ENCODE measurements around the gene AKAP10. TPM values are rescaled to one million over a fixed set of nuclear protein-coding genes. Genes with fewer than 3 reads are reported as not detected.
"Not testable (repeated sequence)": the region's sequence is repeated elsewhere in the genome, so short reads cannot be mapped to it uniquely, and the experiment has no call there.

The AKAP10 gene
- total and polyA plus RNA-seq, 7 donors: 4.2 to 16.8 (median 11.1) TPM

DNA sequence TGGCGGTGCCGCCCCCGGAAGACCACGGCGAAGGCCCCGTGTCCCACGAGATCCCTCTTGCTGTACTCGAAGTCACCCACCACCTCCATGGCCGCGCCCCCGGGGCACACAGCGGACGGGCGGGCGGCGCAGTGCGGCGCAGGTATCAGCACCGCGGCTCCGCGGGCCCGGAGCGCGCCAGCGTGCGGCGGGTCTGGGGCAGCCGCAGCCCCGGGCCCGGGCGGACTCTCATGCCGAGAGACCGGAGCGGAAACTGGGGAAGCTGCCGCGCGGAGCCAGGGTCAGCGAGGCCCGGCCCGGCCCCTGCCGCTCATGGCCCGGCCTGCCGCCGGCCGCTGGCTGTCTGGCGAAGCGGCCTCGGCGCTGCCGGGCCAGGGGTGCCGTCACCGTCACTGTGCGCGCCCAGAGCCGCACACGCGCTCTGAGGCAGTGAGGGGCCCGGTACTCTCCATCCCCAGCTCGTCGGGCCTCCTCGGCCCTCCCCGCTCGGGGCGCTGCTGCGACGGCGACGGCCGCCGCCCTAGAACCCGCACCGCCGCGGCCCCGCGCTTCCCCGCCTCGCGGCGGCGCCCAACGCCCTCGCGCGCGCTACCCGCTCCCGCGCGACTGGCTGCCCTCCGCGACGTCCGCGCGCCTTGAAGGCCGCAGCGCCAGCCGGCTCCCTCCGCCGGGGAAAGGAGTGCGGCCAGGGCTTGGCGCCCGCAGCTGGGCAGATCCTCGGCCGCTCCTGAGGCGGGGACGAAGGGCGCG is 110.1 kb downstream of the AKAP10 start, which contains the start of gene ULK2:
ULK2 (minus strand) TSS at position 608 of the 750 bp plus-strand sequence; CDS start at position 89, 519 bp downstream.
- Histone ChIP-seq H3K36me3 (ENCODE audit: insufficient read depth in 1 of 2, low read depth in 1 of 2) (peaks cover 0 to 17% of the 10 kb centered on the region in 2 donors), H3K4me3 (peak within 1 kb of the TSS; percentile 83), H3K9me3 (no peaks in the 10 kb centered on the region), H3K4me1 (peaks cover 4% of the 10 kb centered on the region), H3K27me3 (ENCODE audit: insufficient read depth in 3 of 3, low read length in 2 of 3) (no peaks in the 10 kb centered on the region), H3K27ac (peak within 1 kb of the TSS; percentile 75)
- no peak for TF ChIP-seq CTCF (IDR thresholded peaks at IDR 0.05)
- DNase-seq (peak; percentile 73 to 79), ATAC-seq (peak; percentile 75 to 88 (median 82))
- 0 to 1% (median 1%) methylated on average over 65 to 111 of the region's 111 CpGs for WGBS, 3 donors
- intact Hi-C loops (cut with DNase I): no loop called here

DNA sequence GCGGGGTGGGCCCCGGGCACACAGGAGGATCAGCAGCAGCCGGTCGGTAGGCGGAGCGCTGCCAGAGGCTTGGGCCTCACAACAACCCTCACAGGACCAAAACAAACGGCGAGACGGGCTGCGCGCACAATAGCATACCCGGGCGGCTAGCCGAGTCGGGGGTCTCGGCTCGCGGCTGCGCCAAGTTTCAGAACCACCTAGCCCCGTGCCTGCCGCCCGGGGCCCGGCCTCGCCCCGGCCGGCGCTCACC is 110.6 kb downstream of the AKAP10 start:
- TF ChIP-seq CTCF (IDR thresholded peaks at IDR 0.05): no peak
- 0 to 1% (median 0%) methylated on average over 12 to 27 of the region's 27 CpGs for WGBS, 3 donors
- Histone ChIP-seq H3K27ac (peak overlapping the region; percentile 75), H3K4me1 (peaks cover 4% of the 10 kb centered on the region), H3K27me3 (ENCODE audit: insufficient read depth in 3 of 3, low read length in 2 of 3) (no peaks in the 10 kb centered on the region), H3K9me3 (no peaks in the 10 kb centered on the region), H3K36me3 (ENCODE audit: insufficient read depth in 1 of 2, low read depth in 1 of 2) (peaks cover 0 to 22% of the 10 kb centered on the region in 2 donors), H3K4me3 (peak overlapping the region; percentile 83)
- peak; percentile 60 to 78 for DNase-seq
- peak in 3 of 4 donors; percentile 68 to 79 (median 76) for ATAC-seq
- intact Hi-C loops (cut with DNase I): no loop called here

- Histone ChIP-seq H3K9me3 (no peaks in the 10 kb centered on the region), H3K27me3 (ENCODE audit: insufficient read depth in 3 of 3, low read length in 2 of 3) (no peaks in the 10 kb centered on the region), H3K27ac (no peak overlapping the region), H3K4me1 (peaks cover 4% of the 10 kb centered on the region), H3K36me3 (ENCODE audit: insufficient read depth in 1 of 2, low read depth in 1 of 2) (peaks cover 0 to 38% of the 10 kb centered on the region in 2 donors), H3K4me3 (no peak overlapping the region)
- no peak for TF ChIP-seq CTCF (IDR thresholded peaks at IDR 0.05)
- intact Hi-C loops (cut with DNase I): no loop called here
- WGBS, 3 donors: 84 to 94% (median 88%) methylated on average over 3 of the region's 3 CpGs
- DNase-seq (no peak), ATAC-seq (no peak)
Measured at GRCh38 chr17:19865021-19865420, 112.6 kb downstream of the AKAP10 start.

GRCh38 chr17:19860647-19861177 is 116.9 kb downstream of the AKAP10 start:
- H3K4me1 ChIP-seq; intact Hi-C loops (cut with DNase I); DNase-seq; H3K27ac ChIP-seq; H3K9me3 ChIP-seq; H3K27me3 ChIP-seq (ENCODE audit: insufficient read depth in 3 of 3, low read length in 2 of 3); H3K4me3 ChIP-seq; ATAC-seq: not testable (repeated sequence)
- H3K36me3 ChIP-seq (ENCODE audit: insufficient read depth in 1 of 2, low read depth in 1 of 2): peaks cover 0 to 66% of the 10 kb centered on the region in 2 donors
- 91 to 96% (median 91%) methylated on average over 9 of the region's 9 CpGs for WGBS, 3 donors

- TF ChIP-seq CTCF (IDR thresholded peaks at IDR 0.05): no peak
- ATAC-seq (no peak), DNase-seq (no peak)
- Histone ChIP-seq H3K27ac (no peak overlapping the region), H3K4me1 (no peaks in the 10 kb centered on the region), H3K4me3 (no peak overlapping the region), H3K9me3 (no peaks in the 10 kb centered on the region), H3K27me3 (ENCODE audit: insufficient read depth in 3 of 3, low read length in 2 of 3) (no peaks in the 10 kb centered on the region), H3K36me3 (ENCODE audit: insufficient read depth in 1 of 2, low read depth in 1 of 2) (peaks cover 0 to 50% of the 10 kb centered on the region in 2 donors)
- 82 to 91% (median 90%) methylated on average over 2 of the region's 2 CpGs for WGBS, 3 donors
- intact Hi-C loops (cut with DNase I): no loop called here
Measured at GRCh38 chr17:19857640-19858039, 120.0 kb downstream of the AKAP10 start.

Other genes starting within 250 kb of the AKAP10 start
- gene ALDH3A1, start 229.5 kb downstream of the AKAP10 start, total RNA-seq: 1 to 10 TPM in 1 of 4 donors, under 1 TPM in 2, not detected in 1; 0.17 to 6.5 (median 0.24) TPM
- under 1 TPM; 0.05 to 0.20 (median 0.12) TPM for gene ALDH3A1, start 229.5 kb downstream of the AKAP10 start, polyA plus RNA-seq
- 10 to 100 TPM; 12.8 to 19.1 (median 14.6) TPM for gene ULK2, start 109.9 kb downstream of the AKAP10 start, total RNA-seq
- gene ULK2, start 109.9 kb downstream of the AKAP10 start, polyA plus RNA-seq: 10 to 100 TPM in 1 of 3 donors, 1 to 10 TPM in 2; 2.1 to 10.2 (median 5.7) TPM
- gene SPECC1, start 31.5 kb upstream of the AKAP10 start, total RNA-seq: 10 to 100 TPM in 2 of 4 donors, 1 to 10 TPM in 2; 4.7 to 11.3 (median 9.6) TPM
- gene SPECC1, start 31.5 kb upstream of the AKAP10 start, polyA plus RNA-seq: 1 to 10 TPM; 2.0 to 2.1 (median 2.0) TPM